Lower leg skin (tissue), 4 donors: ENCODE data around the gene HTATSF1. TPM values are rescaled to one million over a fixed set of nuclear protein-coding genes. Genes with fewer than 3 reads are reported as not detected.
A peak's percentile ranks its signal among the peaks of the same experiment; 100 is the strongest.

Source experiments
- DNase-seq, 2 donors: peaks; one replicate each; pipeline ENCODE4 v3.0.0-alpha.2; 2019; ENCODE audit warnings: low spot score in 2 of 2
- H3K4me3 ChIP-seq: fragments of 200-600 bp; sonication (generic); 2 replicates; pipeline ENCODE4 v1.5.1; 2017; ENCODE audit warnings: mild to moderate bottlenecking, low read depth; ENCODE audit not compliant: poor library complexity, severe bottlenecking
- CTCF ChIP-seq, 3 donors: fragments of 450-650 bp; IDR thresholded peaks; one replicate each; pipeline ENCODE4 v1.5.1; 2016; ENCODE audit warnings: antibody characterized with exemption in 3 of 3, mild to moderate bottlenecking in 3 of 3, moderate library complexity in 2 of 3
- POLR2A ChIP-seq, 2 donors: fragments of 450-650 bp; IDR thresholded peaks; one replicate each; pipeline ENCODE4 v1.6.1; 2016 to 2017; ENCODE audit warnings: antibody characterized with exemption in 2 of 2, mild to moderate bottlenecking in 1 of 2, moderate library complexity in 1 of 2
- WGBS, 2 donors: methylation state at CpG; one replicate each; pipeline ENCODE4 v1.1.5; 2018; 5-methylcytosine and 5-hydroxymethylcytosine counted together
- intact Hi-C: fragments of 100-400 bp; cut with DNase I; formaldehyde crosslinking; loops from one replicate; pipeline ENCODE4 v1.15.0; 2023; ENCODE audit warnings: low total_unique reads
- total RNA-seq, 4 donors: library from RNA; depleted of rRNA; stranded (reverse); fragments of >200 nt; gene quantifications; one replicate each; pipeline ENCODE4 v1.1.0, GENCODE V29; 2016

The HTATSF1 gene
- 10 to 100 TPM; 36.0 to 56.2 (median 46.6) TPM for total RNA-seq

- intact Hi-C loops, result no loop called here
- WGBS, 2 donors, result 0 to 42% methylated on average over 16 to 35 of the region's 35 CpGs
- TF ChIP-seq CTCF (IDR thresholded peaks at IDR 0.05) (no peak), POLR2A (IDR thresholded peaks at IDR 0.05) (no peak)
- peak in 1 of 2 donors; percentile 85 for DNase-seq
- peak within 1 kb of the TSS; percentile 28 for H3K4me3 ChIP-seq
These were observed at the start of gene HTATSF1 for GRCh38 chrX:136497556-136498052. Gene HTATSF1 (plus strand): TSS chrX:136497592. CDS start chrX:136497685, 93 bp downstream.

GRCh38 chrX:136447968-136448367 lies 49.4 kb upstream of the HTATSF1 start:
- no peak for TF ChIP-seq CTCF (IDR thresholded peaks at IDR 0.05)
- TF ChIP-seq POLR2A (IDR thresholded peaks at IDR 0.05), result no peak
- intact Hi-C loops, result no loop called here
- H3K4me3 ChIP-seq, result no peak overlapping the region
- no peak for DNase-seq

GRCh38 chrX:136450050-136450830 lies 47.2 kb upstream of the HTATSF1 start:
- DNase-seq, result no peak
- TF ChIP-seq CTCF (IDR thresholded peaks at IDR 0.05), result no peak
- TF ChIP-seq POLR2A (IDR thresholded peaks at IDR 0.05), result no peak
- no peak overlapping the region for H3K4me3 ChIP-seq
- 52 to 55% methylated on average over 8 of the region's 8 CpGs for WGBS, 2 donors
- intact Hi-C loops, result no loop called here

- no peak overlapping the region for H3K4me3 ChIP-seq
- 85% methylated on average over 5 of the region's 5 CpGs for WGBS, 2 donors
- TF ChIP-seq CTCF (IDR thresholded peaks at IDR 0.05) (no peak), POLR2A (IDR thresholded peaks at IDR 0.05) (no peak)
- intact Hi-C loops, result no loop called here
- DNase-seq, result no peak
These were observed 44.8 kb upstream of the HTATSF1 start for GRCh38 chrX:136452614-136453013.

- intact Hi-C loops, result no loop called here
- 61 to 81% methylated on average over 1 of the region's 1 CpG for WGBS, 2 donors
- no peak for DNase-seq
- TF ChIP-seq POLR2A (IDR thresholded peaks at IDR 0.05) (no peak), CTCF (IDR thresholded peaks at IDR 0.05) (no peak)
- no peak overlapping the region for H3K4me3 ChIP-seq
These were observed 44.3 kb upstream of the HTATSF1 start for GRCh38 chrX:136453114-136453513.
